T follicular helper cell (primary cell): ENCODE data around the gene FRMD4A.

ENCODE experiments used
- DNase-seq: peaks from one replicate; pipeline ENCODE4 v3.0.0-alpha.2; 2020; ENCODE audit warnings: low read depth

The FRMD4A gene

GRCh38 chr10:13613519-13613918 is 717.2 kb downstream of the FRMD4A start:
- DNase-seq: no peak

GRCh38 chr10:13612654-13613373 is 717.9 kb downstream of the FRMD4A start:
- no peak for DNase-seq

GRCh38 chr10:13608246-13608853 is 722.4 kb downstream of the FRMD4A start:
- no peak for DNase-seq

- DNase-seq: no peak
Observed at GRCh38 chr10:13604357-13605040, 726.2 kb downstream of the FRMD4A start.

GRCh38 chr10:13597909-13598308 is 732.8 kb downstream of the FRMD4A start:
- no peak for DNase-seq

- no peak for DNase-seq
Observed at GRCh38 chr10:13594641-13595040, 736.1 kb downstream of the FRMD4A start.
